SK-N-MC (cell line): ENCODE measurements around the gene CLCC1.

Experiments
- EZH2 ChIP-seq: fragments of 200-600 bp; sonication (generic); IDR thresholded peaks from one replicate; pipeline ENCODE4 v1.6.1; 2017; ENCODE audit warnings: antibody characterized with exemption
- FOXP2 ChIP-seq: optimal IDR thresholded peaks from 2 replicates; pipeline ENCODE3; 2011; ENCODE audit warnings: mild to moderate bottlenecking, moderate library complexity; ENCODE audit not compliant: insufficient read depth; ENCODE audit errors: extremely low read length, control extremely low read depth
- POLR2AphosphoS5 ChIP-seq: IDR thresholded peaks from 2 replicates; pipeline ENCODE4 v1.6.1; 2012; ENCODE audit warnings: mild to moderate bottlenecking, low read depth, low read length, borderline replicate concordance

- no peak for TF ChIP-seq EZH2
- TF ChIP-seq POLR2AphosphoS5: no peak
- TF ChIP-seq FOXP2: no peak
Observed at GRCh38 chr1:108976658-108977057, 13.4 kb upstream of the CLCC1 start.
